Occipital lobe (tissue), 2 donors: ENCODE measurements around the gene KCTD11. TPM values are rescaled to one million over a fixed set of nuclear protein-coding genes. Genes with fewer than 3 reads are reported as not detected.

ENCODE experiments used
- DNase-seq: peaks from one replicate; lab custom pipeline; 2025; lab: John Stamatoyannopoulos, UW
- total RNA-seq: library from RNA; depleted of rRNA; stranded (reverse); fragments of >200 nt; gene quantifications from one replicate; pipeline ENCODE4 v1.2.3, GENCODE V29; 2014

Gene KCTD11
- total RNA-seq, 1 donor from 2014 or later: 3.9 TPM

- DNase-seq: no peak
Measured at GRCh38 chr17:7374353-7374752, 22.4 kb downstream of the KCTD11 start.

GRCh38 chr17:7379134-7379533, 27.2 kb downstream of the KCTD11 start:
- DNase-seq: no peak

- no peak for DNase-seq
Measured at GRCh38 chr17:7380321-7380720, 28.4 kb downstream of the KCTD11 start.

- DNase-seq: no peak
Measured at GRCh38 chr17:7380855-7381683, 29.1 kb downstream of the KCTD11 start, which contains the start of gene TNK1. TNK1 (plus strand) TSS chr17:7381089; CDS start chr17:7382927, 1,838 bp downstream.

- no peak for DNase-seq
Measured at GRCh38 chr17:7382901-7383300, 30.9 kb downstream of the KCTD11 start.

GRCh38 chr17:7383371-7383741, 31.4 kb downstream of the KCTD11 start:
- DNase-seq: no peak

GRCh38 chr17:7383742-7384488, 32.0 kb downstream of the KCTD11 start:
- peak; percentile 46 for DNase-seq

GRCh38 chr17:7384489-7385081, 32.6 kb downstream of the KCTD11 start:
- no peak for DNase-seq

GRCh38 chr17:7388856-7389255, 36.9 kb downstream of the KCTD11 start:
- DNase-seq: no peak

GRCh38 chr17:7389924-7390910, 38.3 kb downstream of the KCTD11 start:
- DNase-seq: no peak

- no peak for DNase-seq
Measured at GRCh38 chr17:7391307-7391706, 39.3 kb downstream of the KCTD11 start.

- no peak for DNase-seq
Measured at GRCh38 chr17:7392696-7393612, 41.0 kb downstream of the KCTD11 start.

- no peak for DNase-seq
Measured at GRCh38 chr17:7393613-7394451, 41.9 kb downstream of the KCTD11 start.

- peak; percentile 76 for DNase-seq
Measured at GRCh38 chr17:7394452-7395191, 42.7 kb downstream of the KCTD11 start, which contains the start of gene PLSCR3. PLSCR3 (minus strand) TSS chr17:7394525; CDS start chr17:7394110, 415 bp downstream.

- DNase-seq: no peak
Measured at GRCh38 chr17:7396147-7396546, 44.2 kb downstream of the KCTD11 start.

GRCh38 chr17:7398612-7399011, 46.6 kb downstream of the KCTD11 start:
- DNase-seq: no peak

GRCh38 chr17:7403043-7403726, 51.2 kb downstream of the KCTD11 start:
- no peak for DNase-seq

GRCh38 chr17:7403727-7403976, 51.7 kb downstream of the KCTD11 start:
- DNase-seq: no peak
